Measurements from ENCODE around the gene ACTR6.
"Not testable (repeated sequence)": the region's sequence is repeated elsewhere in the genome, so short reads cannot be mapped to it uniquely, and the experiment has no call there.

ACTR6 gene

GRCh38 chr12:100200463-100201181, at the start of gene ACTR6:
Gene ACTR6 (plus strand): TSS chr12:100200815. CDS start chr12:100200852, 37 bp downstream.
- DNase-seq (ENCODE audit: low spot score): peak; percentile 91

DNA sequence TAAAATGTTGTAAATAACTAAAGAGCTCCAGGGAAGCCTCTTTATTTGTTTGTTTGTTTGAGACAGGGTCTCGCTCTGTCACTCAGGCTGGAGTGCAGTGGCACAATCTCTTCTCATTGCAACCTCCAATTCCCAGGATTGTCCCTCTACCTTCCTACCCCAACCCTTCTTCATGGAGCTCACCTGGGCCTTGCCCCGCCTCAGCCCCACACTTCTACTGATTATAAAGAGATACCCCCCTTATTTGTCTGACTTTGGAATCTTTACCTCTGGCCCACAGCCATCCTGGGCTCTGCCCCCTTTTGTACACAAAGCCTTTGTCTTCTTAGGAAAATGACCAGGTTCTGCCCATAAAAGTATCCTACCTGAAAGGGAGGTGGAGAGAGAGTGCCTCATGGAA, 48.8 kb upstream of the ACTR6 start:
- DNase-seq (ENCODE audit: low spot score): no peak

GRCh38 chr12:100153131-100153530, 47.5 kb upstream of the ACTR6 start:
- no peak for DNase-seq (ENCODE audit: low spot score)

DNA sequence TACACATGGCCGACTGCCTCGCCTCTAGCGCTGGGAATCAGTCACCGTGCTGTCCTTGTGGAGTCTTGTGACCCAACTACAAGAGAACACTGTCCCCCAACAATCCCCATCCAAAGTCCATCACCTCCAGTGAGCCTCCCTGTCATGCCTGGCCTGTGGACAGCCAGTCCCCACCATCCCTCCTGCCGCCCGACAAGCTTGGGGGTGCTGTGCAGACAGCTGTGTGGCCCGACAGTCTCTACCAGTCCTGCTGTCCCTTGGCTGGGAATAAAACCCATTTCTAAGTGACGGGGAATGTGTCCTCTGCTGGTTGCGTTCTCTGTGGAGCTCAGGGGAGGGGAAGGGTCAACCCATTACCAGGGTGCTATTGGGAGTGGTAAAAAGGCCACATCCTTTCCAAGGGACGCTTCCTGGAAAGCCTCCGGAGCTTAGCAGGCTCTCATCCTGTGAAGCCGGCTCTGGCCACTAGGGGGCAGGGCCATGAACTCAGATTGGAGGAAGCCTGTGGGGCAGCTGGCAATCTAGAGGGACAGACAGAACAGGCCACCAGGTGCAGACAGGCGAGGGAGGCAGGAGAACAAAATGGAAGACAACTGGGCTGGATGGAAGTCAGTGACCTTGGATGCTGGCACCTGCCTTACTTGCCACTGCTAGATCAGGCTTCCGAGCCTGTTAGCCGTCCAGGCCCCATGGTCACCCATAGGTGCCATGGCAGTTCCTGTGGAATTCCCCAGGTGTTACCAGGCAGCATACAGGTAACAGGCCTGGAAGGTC, 46.0 kb upstream of the ACTR6 start:
- peak; percentile 66 for DNase-seq (ENCODE audit: low spot score)

- DNase-seq (ENCODE audit: low spot score): no peak
Observed at GRCh38 chr12:100156731-100157426, 43.7 kb upstream of the ACTR6 start.

DNA sequence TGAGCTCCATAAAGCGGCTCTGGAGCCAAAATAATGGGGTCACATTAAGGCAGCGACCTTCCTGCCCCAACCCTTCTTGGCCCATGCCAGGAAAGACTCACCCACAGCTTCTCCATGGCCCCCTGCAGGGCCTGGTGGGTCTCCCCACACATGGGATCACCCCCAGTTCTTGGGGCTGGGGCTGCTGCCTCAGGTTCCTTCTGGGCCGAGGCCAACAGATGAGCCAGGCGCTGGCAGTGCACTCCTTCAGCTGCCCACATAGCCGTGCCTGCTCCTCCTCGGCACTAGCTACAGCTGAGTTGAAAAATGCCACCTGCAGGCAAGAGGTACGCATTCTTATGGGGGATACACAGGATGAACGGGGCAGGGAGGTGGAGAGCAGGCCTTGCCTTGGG, 43.2 kb upstream of the ACTR6 start:
- DNase-seq (ENCODE audit: low spot score): no peak

DNA sequence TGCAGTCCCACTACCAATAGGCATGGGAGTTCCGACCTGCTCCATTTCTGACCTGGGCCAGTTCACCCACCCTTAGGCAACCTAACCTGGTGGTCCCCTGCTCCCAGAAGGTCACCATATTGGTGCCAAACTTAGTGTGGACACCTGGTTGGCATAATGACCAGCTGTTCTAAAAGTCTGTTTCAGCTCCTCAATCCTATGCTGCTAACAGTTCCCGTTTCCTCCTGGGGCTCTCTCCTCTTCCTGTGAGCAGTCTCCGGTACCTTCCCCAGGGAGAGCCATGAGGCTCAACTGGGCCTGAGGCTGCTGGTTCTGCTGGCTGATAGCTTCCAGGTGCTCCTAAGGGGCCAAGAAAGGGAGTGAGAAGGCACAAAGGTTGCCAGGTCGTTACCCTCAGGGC, 42.1 kb upstream of the ACTR6 start:
- DNase-seq (ENCODE audit: low spot score): no peak

GRCh38 chr12:100159391-100160104, 41.1 kb upstream of the ACTR6 start:
- DNase-seq (ENCODE audit: low spot score): no peak

- DNase-seq (ENCODE audit: low spot score): peak; percentile 82
Observed at GRCh38 chr12:100163416-100164152, 37.0 kb upstream of the ACTR6 start.

DNA sequence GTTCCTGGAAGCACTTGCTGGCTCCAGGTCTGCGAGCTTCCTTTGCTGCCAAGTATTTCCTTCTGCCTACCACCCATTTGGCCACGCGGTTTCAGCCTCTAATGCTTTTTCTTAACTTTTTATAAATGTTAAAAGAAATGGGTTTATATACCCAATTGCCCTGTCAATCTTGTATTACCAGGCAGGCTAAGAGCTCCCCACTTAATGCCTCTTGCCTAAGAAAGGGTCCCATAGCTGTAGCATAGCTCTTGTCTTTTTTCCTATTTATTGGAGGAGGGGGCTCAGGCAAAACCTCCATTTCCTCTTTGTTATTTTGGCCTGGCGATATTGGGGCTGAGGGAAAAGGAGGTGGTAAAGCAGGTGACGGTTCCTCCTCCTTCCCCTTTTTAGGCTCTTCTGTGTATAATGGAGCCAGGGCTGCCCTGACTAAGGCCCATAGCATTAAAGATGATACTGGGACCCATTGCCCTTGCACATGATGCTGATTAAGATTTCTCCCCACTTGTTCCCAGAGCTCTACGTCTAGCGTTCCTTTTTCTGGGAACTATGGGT, 36.4 kb upstream of the ACTR6 start:
- no peak for DNase-seq (ENCODE audit: low spot score)

GRCh38 chr12:100165356-100165755, 35.3 kb upstream of the ACTR6 start:
- no peak for DNase-seq (ENCODE audit: low spot score)

DNA sequence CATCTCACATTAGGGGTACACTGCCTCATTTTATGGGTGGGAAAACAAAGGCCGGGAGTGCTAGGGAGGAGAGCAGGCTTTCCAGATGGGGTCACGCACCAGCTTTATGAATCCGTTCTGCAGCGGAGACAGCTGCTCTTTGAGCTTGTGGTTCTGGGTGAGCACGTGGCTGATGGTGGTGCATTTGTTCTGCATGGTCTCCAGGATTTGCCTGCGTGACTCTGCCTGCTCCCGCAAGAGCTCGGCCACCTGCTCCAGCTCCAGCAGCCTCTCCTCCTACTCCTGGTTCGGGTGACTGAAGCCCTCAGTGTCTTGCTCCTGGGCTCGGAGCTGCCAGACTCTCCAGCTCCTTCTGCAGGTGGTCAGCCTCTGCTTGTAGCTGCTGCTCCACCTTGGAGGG, 34.4 kb upstream of the ACTR6 start:
- no peak for DNase-seq (ENCODE audit: low spot score)

DNA sequence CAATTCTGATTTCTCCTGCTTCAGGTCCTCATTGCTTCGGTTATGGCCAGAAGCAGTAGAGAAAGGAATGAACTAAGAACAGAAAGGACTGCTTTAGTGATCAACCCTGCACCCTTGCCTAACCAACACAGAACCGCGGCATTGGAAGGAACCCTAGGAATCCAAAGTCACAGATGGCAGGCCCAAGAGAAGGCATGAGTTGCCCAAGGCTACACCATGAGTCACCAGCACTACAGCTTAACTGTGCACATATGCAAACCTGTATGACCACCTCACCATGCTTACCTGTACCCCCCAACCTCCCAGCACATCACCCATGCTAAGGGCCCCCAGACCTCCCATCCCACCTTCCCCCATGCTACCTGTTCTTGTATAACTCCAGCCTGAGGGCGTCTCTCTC, 32.1 kb upstream of the ACTR6 start:
- no peak for DNase-seq (ENCODE audit: low spot score)

GRCh38 chr12:100169345-100169744, 31.3 kb upstream of the ACTR6 start:
- no peak for DNase-seq (ENCODE audit: low spot score)

DNA sequence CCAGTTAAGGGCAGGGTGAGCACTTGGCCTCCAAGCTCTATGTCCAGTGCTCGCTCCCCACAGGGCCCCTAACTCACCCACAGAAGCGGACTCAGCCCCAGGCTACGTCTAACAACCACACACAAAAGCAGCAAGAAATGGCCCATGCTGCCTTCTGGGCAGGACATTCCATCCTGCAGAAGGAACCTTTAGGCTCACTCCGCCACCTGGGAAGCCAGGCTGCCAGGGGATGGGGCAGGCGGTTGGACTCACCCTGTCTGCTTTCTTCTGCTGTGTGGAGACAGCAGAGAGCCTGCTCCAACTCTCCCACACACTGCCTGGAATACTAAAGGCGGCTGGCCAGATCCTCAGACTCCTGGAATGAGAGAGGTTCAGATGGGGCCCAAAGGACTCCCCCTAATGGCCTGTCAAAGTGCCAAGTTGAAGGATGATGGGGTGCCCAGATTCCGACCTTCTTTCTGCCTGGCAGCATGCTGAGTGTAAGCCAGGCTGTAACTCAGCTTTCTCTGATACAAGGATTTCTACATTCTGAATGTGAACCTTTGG, 30.2 kb upstream of the ACTR6 start:
- DNase-seq (ENCODE audit: low spot score): no peak

DNA sequence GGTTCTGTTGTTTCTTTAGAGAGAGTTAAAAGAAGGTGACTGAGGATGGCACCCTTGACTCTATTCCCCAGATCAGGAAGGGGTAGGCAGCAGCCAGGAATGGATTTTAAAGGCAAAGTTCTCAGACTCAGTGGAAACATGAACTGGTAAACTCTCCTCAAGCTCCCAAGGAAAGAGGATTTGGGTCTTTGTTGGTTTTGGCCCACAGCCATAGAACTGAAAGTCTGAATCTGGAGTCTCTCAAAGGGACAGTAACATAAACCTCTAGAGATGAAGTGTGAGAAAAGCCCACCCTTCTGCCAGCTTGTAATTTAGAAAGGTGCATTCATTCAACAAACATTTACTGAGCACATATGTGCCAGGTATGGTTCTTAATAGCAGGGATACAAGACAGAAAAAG, 29.4 kb upstream of the ACTR6 start:
- DNase-seq (ENCODE audit: low spot score): no peak

DNA sequence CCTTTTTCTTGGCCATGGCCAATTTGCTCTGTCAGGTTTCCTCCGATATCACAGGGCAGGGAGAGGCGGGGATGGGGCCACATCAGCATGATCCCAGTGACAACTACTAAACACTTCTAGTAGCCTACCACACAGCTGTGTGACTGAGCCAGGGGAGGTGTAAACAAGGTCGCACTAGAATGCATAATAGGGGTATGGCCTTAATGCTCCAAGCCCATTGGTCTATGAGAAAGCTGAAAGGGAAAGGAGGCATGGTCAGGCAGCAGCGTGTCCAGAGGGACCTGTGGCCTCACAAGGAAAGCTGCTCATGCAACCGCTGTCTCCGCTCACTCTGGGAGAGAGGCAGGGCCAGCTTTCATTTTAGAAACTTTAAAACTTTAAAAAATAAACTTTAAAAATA, 27.5 kb upstream of the ACTR6 start:
- no peak for DNase-seq (ENCODE audit: low spot score)

DNA sequence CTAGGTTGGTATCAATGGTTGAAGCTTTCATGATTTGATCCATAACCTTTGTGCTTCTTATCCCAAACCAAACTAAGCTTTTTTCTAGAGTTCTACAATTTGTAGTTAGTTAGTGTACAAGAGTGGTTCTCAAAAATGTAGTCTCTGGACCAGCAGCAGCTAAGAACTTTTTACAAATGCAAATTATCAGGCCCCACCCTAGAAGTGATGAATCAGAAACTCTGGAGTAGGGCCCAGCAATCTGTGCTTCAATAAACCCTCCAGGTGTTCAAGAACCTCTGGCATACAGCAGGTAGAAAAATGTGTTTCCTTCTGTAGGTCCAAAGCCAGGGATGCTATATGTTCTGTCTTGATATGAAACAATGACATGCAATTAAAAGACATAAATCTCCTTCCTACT, 26.1 kb upstream of the ACTR6 start:
- no peak for DNase-seq (ENCODE audit: low spot score)

DNA sequence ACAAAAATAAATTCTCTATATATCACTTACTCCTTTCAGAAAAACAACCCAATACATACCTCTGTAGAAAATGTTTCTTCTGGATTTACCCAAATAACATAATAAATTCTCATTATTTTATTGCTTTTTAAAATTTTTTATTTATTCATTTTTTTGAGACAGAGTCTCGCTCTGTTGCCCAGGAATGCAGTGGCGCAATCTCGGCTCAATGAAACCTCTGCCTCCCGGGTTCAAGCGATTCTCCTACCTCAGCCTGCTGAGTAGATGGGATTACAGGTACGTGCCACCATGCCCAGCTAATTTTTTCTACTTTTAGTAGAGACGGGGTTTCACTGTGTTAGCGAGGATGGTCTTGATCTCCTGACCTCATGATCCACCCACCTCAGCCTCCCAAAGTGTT, 24.1 kb upstream of the ACTR6 start:
- not testable (repeated sequence) for DNase-seq (ENCODE audit: low spot score)

DNA sequence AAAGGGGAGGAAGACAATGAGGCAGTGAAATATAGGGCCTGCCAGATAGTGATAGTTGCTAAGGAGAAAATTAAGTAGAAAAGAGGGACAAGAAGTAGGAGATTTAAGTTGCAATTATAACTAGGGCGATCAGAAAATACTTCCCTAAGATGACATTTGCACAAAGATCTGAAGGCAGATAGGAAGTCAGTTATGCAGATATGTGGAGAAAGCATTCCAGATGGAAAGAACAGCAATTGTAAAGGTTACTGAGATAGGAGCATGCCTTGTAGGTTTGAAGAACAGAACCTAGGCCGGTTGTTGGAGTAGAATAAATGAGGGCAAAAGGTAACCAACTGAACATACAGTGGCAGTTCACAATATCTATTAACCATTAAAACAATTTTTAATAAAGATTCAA, 21.4 kb upstream of the ACTR6 start:
- DNase-seq (ENCODE audit: low spot score): no peak

- no peak for DNase-seq (ENCODE audit: low spot score)
Observed at GRCh38 chr12:100184549-100185145, 16.0 kb upstream of the ACTR6 start.
